ENCODE data around the gene SFSWAP.

Gene SFSWAP

GRCh38 chr12:131756441-131756840, 45.6 kb downstream of the SFSWAP start:
- H3K27me3 ChIP-seq (replicated peaks in 2 of 5; ENCODE audit: control insufficient read depth in 4 of 5, insufficient read depth in 5 of 5, low read length in 4 of 5), result no peaks in the 10 kb centered on the region
- no peak overlapping the region for H3K27ac ChIP-seq (ENCODE audit: insufficient read depth in 1 of 2, low read depth in 1 of 2, low read length in 2 of 2, poor library complexity in 1 of 2, severe bottlenecking in 2 of 2)
- H3K9me3 ChIP-seq (ENCODE audit: control extremely low read depth in 1 of 5, control insufficient read depth in 4 of 5, insufficient read depth in 2 of 5, low read depth in 1 of 5, low read length in 4 of 5), result peaks cover 0 to 10% (median 7%) of the 10 kb centered on the region in 5 experiments
- WGBS (ENCODE audit: insufficient coverage), result 98% methylated on average over 14 of the region's 18 CpGs
- POLR2A ChIA-PET, result no interaction called here
- no peaks in the 10 kb centered on the region for H3K4me1 ChIP-seq (ENCODE audit: control extremely low read depth in 1 of 4, control insufficient read depth in 4 of 4, insufficient read depth in 4 of 4, low read length in 3 of 4)
- CTCF ChIA-PET, result interaction anchor here (1.0 kb wide), 1 partner anchor 77 kb away, joined by 3 read pairs; no protein-coding TSS in a partner anchor
- H3K36me3 ChIP-seq (ENCODE audit: control insufficient read depth in 4 of 4, insufficient read depth in 4 of 4, low read length in 3 of 4), result peaks cover 15 to 85% (median 68%) of the 10 kb centered on the region in 4 experiments
- no peak for DNase-seq
- no peak overlapping the region for H3K4me3 ChIP-seq (ENCODE audit: control insufficient read depth in 1 of 7, extremely low read depth in 1 of 7, insufficient read depth in 4 of 7, low read depth in 2 of 7, low read length in 6 of 7)

- peaks cover 0 to 10% (median 7%) of the 10 kb centered on the region in 5 experiments for H3K9me3 ChIP-seq (ENCODE audit: control extremely low read depth in 1 of 5, control insufficient read depth in 4 of 5, insufficient read depth in 2 of 5, low read depth in 1 of 5, low read length in 4 of 5)
- POLR2A ChIA-PET, result no interaction called here
- WGBS (ENCODE audit: insufficient coverage), result 97% methylated on average over 14 of the region's 17 CpGs
- H3K27ac ChIP-seq (ENCODE audit: insufficient read depth in 1 of 2, low read depth in 1 of 2, low read length in 2 of 2, poor library complexity in 1 of 2, severe bottlenecking in 2 of 2), result no peak overlapping the region
- no peaks in the 10 kb centered on the region for H3K27me3 ChIP-seq (replicated peaks in 2 of 5; ENCODE audit: control insufficient read depth in 4 of 5, insufficient read depth in 5 of 5, low read length in 4 of 5)
- H3K36me3 ChIP-seq (ENCODE audit: control insufficient read depth in 4 of 4, insufficient read depth in 4 of 4, low read length in 3 of 4), result peaks cover 15 to 87% (median 68%) of the 10 kb centered on the region in 4 experiments
- no peak for DNase-seq
- H3K4me1 ChIP-seq (ENCODE audit: control extremely low read depth in 1 of 4, control insufficient read depth in 4 of 4, insufficient read depth in 4 of 4, low read length in 3 of 4), result no peaks in the 10 kb centered on the region
- H3K4me3 ChIP-seq (ENCODE audit: control insufficient read depth in 1 of 7, extremely low read depth in 1 of 7, insufficient read depth in 4 of 7, low read depth in 2 of 7, low read length in 6 of 7), result no peak overlapping the region
- CTCF ChIA-PET, result interaction anchor here (1.0 to 1.8 kb wide), 2 partner anchors 16 to 77 kb away, joined by 3 to 4 read pairs; no protein-coding TSS in a partner anchor
These were observed 46.2 kb downstream of the SFSWAP start for GRCh38 chr12:131757111-131757510.

- ChIA-PET POLR2A (no interaction called here), CTCF (interaction anchor here (1.0 to 1.8 kb wide), 3 partner anchors 15 to 44 kb away, joined by 3 to 4 read pairs (median 3); no protein-coding TSS in a partner anchor)
- H3K4me1 ChIP-seq (ENCODE audit: control extremely low read depth in 1 of 4, control insufficient read depth in 4 of 4, insufficient read depth in 4 of 4, low read length in 3 of 4), result no peaks in the 10 kb centered on the region
- DNase-seq, result no peak
- no peaks in the 10 kb centered on the region for H3K27me3 ChIP-seq (replicated peaks in 2 of 5; ENCODE audit: control insufficient read depth in 4 of 5, insufficient read depth in 5 of 5, low read length in 4 of 5)
- H3K4me3 ChIP-seq (ENCODE audit: control insufficient read depth in 1 of 7, extremely low read depth in 1 of 7, insufficient read depth in 4 of 7, low read depth in 2 of 7, low read length in 6 of 7), result no peak overlapping the region
- H3K27ac ChIP-seq (ENCODE audit: insufficient read depth in 1 of 2, low read depth in 1 of 2, low read length in 2 of 2, poor library complexity in 1 of 2, severe bottlenecking in 2 of 2), result no peak overlapping the region
- peaks cover 0 to 7% (median 7%) of the 10 kb centered on the region in 5 experiments for H3K9me3 ChIP-seq (ENCODE audit: control extremely low read depth in 1 of 5, control insufficient read depth in 4 of 5, insufficient read depth in 2 of 5, low read depth in 1 of 5, low read length in 4 of 5)
- whole genome bisulfite sequencing (ENCODE audit: insufficient coverage), result 96% methylated on average over 3 of the region's 11 CpGs
- H3K36me3 ChIP-seq (ENCODE audit: control insufficient read depth in 4 of 4, insufficient read depth in 4 of 4, low read length in 3 of 4), result peaks cover 15 to 83% (median 66%) of the 10 kb centered on the region in 4 experiments
These were observed 47.3 kb downstream of the SFSWAP start for GRCh38 chr12:131758016-131758739.

GRCh38 chr12:131759176-131759575, 48.3 kb downstream of the SFSWAP start:
- H3K27ac ChIP-seq (ENCODE audit: insufficient read depth in 1 of 2, low read depth in 1 of 2, low read length in 2 of 2, poor library complexity in 1 of 2, severe bottlenecking in 2 of 2), result no peak overlapping the region
- ChIA-PET POLR2A (interaction anchor here (0.6 kb wide), 1 partner anchor 24 kb away, joined by 7 read pairs; no protein-coding TSS in a partner anchor), CTCF (interaction anchor here (1.1 kb wide), 1 partner anchor 45 kb away, joined by 3 read pairs; no protein-coding TSS in a partner anchor)
- no peak overlapping the region for H3K4me3 ChIP-seq (ENCODE audit: control insufficient read depth in 1 of 7, extremely low read depth in 1 of 7, insufficient read depth in 4 of 7, low read depth in 2 of 7, low read length in 6 of 7)
- no peaks in the 10 kb centered on the region for H3K9me3 ChIP-seq (ENCODE audit: control extremely low read depth in 1 of 5, control insufficient read depth in 4 of 5, insufficient read depth in 2 of 5, low read depth in 1 of 5, low read length in 4 of 5)
- H3K36me3 ChIP-seq (ENCODE audit: control insufficient read depth in 4 of 4, insufficient read depth in 4 of 4, low read length in 3 of 4), result peaks cover 9 to 79% (median 60%) of the 10 kb centered on the region in 4 experiments
- DNase-seq, result no peak
- H3K4me1 ChIP-seq (ENCODE audit: control extremely low read depth in 1 of 4, control insufficient read depth in 4 of 4, insufficient read depth in 4 of 4, low read length in 3 of 4), result no peaks in the 10 kb centered on the region
- no peaks in the 10 kb centered on the region for H3K27me3 ChIP-seq (replicated peaks in 2 of 5; ENCODE audit: control insufficient read depth in 4 of 5, insufficient read depth in 5 of 5, low read length in 4 of 5)
- no CpG with 5 or more reads among the region's 8 CpGs for WGBS (ENCODE audit: insufficient coverage)

GRCh38 chr12:131761638-131762037, 50.7 kb downstream of the SFSWAP start:
- no peaks in the 10 kb centered on the region for H3K4me1 ChIP-seq (ENCODE audit: control extremely low read depth in 1 of 4, control insufficient read depth in 4 of 4, insufficient read depth in 4 of 4, low read length in 3 of 4)
- no peaks in the 10 kb centered on the region for H3K27me3 ChIP-seq (replicated peaks in 2 of 5; ENCODE audit: control insufficient read depth in 4 of 5, insufficient read depth in 5 of 5, low read length in 4 of 5)
- peaks cover 13 to 77% (median 63%) of the 10 kb centered on the region in 4 experiments for H3K36me3 ChIP-seq (ENCODE audit: control insufficient read depth in 4 of 4, insufficient read depth in 4 of 4, low read length in 3 of 4)
- 88% methylated on average over 4 of the region's 5 CpGs for WGBS (ENCODE audit: insufficient coverage)
- H3K27ac ChIP-seq (ENCODE audit: insufficient read depth in 1 of 2, low read depth in 1 of 2, low read length in 2 of 2, poor library complexity in 1 of 2, severe bottlenecking in 2 of 2), result no peak overlapping the region
- CTCF ChIA-PET, result interaction anchor here (1.0 kb wide), 1 partner anchor 11 kb away, joined by 4 read pairs; no protein-coding TSS in a partner anchor
- POLR2A ChIA-PET, result no interaction called here
- no peaks in the 10 kb centered on the region for H3K9me3 ChIP-seq (ENCODE audit: control extremely low read depth in 1 of 5, control insufficient read depth in 4 of 5, insufficient read depth in 2 of 5, low read depth in 1 of 5, low read length in 4 of 5)
- H3K4me3 ChIP-seq (ENCODE audit: control insufficient read depth in 1 of 7, extremely low read depth in 1 of 7, insufficient read depth in 4 of 7, low read depth in 2 of 7, low read length in 6 of 7), result no peak overlapping the region
- no peak for DNase-seq

- CTCF ChIA-PET, result interaction anchor here (0.7 to 2.5 kb wide), 3 partner anchors 10 to 13 kb away, joined by 3 to 8 read pairs (median 4); no protein-coding TSS in a partner anchor
- peaks cover 17 to 71% (median 60%) of the 10 kb centered on the region in 4 experiments for H3K36me3 ChIP-seq (ENCODE audit: control insufficient read depth in 4 of 4, insufficient read depth in 4 of 4, low read length in 3 of 4)
- 96% methylated on average over 9 of the region's 9 CpGs for WGBS (ENCODE audit: insufficient coverage)
These were observed 53.8 kb downstream of the SFSWAP start for GRCh38 chr12:131764738-131765137.

DNA sequence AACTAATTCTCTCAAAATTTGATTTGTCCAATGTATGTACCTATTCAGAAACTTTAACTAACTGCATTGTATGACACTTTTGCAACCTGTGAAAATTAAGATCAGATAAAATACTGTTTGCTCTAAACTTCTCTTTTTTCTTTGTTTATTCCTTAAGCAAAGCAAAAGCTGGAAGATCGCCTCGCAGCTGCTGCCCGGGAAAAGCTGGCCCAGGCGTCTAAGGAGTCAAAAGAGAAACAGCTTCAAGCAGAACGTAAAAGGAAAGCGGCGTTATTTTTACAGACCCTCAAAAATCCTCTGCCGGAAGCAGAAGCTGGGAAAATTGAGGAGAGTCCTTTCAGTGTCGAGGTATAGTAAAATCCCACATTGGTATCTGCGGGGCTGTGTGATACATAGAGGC, 55.1 kb downstream of the SFSWAP start:
- 100% methylated on average over 9 of the region's 10 CpGs for WGBS (ENCODE audit: insufficient coverage)
- ChIA-PET POLR2A (no interaction called here), CTCF (interaction anchor here (0.8 to 1.1 kb wide), 2 partner anchors 13 to 186 kb away, joined by 3 to 4 read pairs; no protein-coding TSS in a partner anchor)
- Histone ChIP-seq H3K27ac (ENCODE audit: insufficient read depth in 1 of 2, low read depth in 1 of 2, low read length in 2 of 2, poor library complexity in 1 of 2, severe bottlenecking in 2 of 2) (no peak overlapping the region), H3K27me3 (replicated peaks in 2 of 5; ENCODE audit: control insufficient read depth in 4 of 5, insufficient read depth in 5 of 5, low read length in 4 of 5) (no peaks in the 10 kb centered on the region), H3K9me3 (ENCODE audit: control extremely low read depth in 1 of 5, control insufficient read depth in 4 of 5, insufficient read depth in 2 of 5, low read depth in 1 of 5, low read length in 4 of 5) (no peaks in the 10 kb centered on the region), H3K36me3 (ENCODE audit: control insufficient read depth in 4 of 4, insufficient read depth in 4 of 4, low read length in 3 of 4) (peaks cover 25 to 73% (median 62%) of the 10 kb centered on the region in 4 experiments), H3K4me1 (ENCODE audit: control extremely low read depth in 1 of 4, control insufficient read depth in 4 of 4, insufficient read depth in 4 of 4, low read length in 3 of 4) (no peaks in the 10 kb centered on the region), H3K4me3 (ENCODE audit: control insufficient read depth in 1 of 7, extremely low read depth in 1 of 7, insufficient read depth in 4 of 7, low read depth in 2 of 7, low read length in 6 of 7) (no peak overlapping the region)
- no peak for DNase-seq

More at GRCh38 chr12:131764738-131765137, 53.8 kb downstream of the SFSWAP start:
- POLR2A ChIA-PET, result no interaction called here
- Histone ChIP-seq H3K4me3 (ENCODE audit: control insufficient read depth in 1 of 7, extremely low read depth in 1 of 7, insufficient read depth in 4 of 7, low read depth in 2 of 7, low read length in 6 of 7) (no peak overlapping the region), H3K27me3 (replicated peaks in 2 of 5; ENCODE audit: control insufficient read depth in 4 of 5, insufficient read depth in 5 of 5, low read length in 4 of 5) (no peaks in the 10 kb centered on the region), H3K9me3 (ENCODE audit: control extremely low read depth in 1 of 5, control insufficient read depth in 4 of 5, insufficient read depth in 2 of 5, low read depth in 1 of 5, low read length in 4 of 5) (no peaks in the 10 kb centered on the region), H3K27ac (ENCODE audit: insufficient read depth in 1 of 2, low read depth in 1 of 2, low read length in 2 of 2, poor library complexity in 1 of 2, severe bottlenecking in 2 of 2) (no peak overlapping the region), H3K4me1 (ENCODE audit: control extremely low read depth in 1 of 4, control insufficient read depth in 4 of 4, insufficient read depth in 4 of 4, low read length in 3 of 4) (no peaks in the 10 kb centered on the region)
- no peak for DNase-seq

Measured in common myeloid progenitor, CD34-positive (primary cell).